ENCODE data around the gene CD96.
A peak's percentile ranks its signal among the peaks of the same experiment; 100 is the strongest.
"Not testable (repeated sequence)": the region's sequence is repeated elsewhere in the genome, so short reads cannot be mapped to it uniquely, and the experiment has no call there.

CD96 gene

DNA sequence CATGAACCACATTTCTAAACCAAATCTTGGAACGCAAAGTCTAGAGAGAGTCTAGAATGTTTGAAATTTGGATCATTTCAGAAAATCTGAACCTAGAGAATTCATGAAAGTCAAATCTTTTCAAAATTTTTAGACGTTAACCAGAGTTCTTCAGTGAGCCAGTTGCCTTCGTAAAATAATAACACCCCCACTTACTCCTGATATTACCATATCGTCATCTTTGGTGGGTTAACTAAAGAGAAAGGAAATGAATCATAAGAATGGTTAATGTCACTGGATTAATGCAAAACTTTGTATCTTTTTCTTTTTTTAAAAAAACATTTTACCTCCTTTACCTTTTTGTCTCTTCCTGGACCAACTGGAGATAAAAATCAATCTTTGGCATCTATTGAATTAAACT is 54.3 kb downstream of the CD96 start:
- no peak for DNase-seq

DNA sequence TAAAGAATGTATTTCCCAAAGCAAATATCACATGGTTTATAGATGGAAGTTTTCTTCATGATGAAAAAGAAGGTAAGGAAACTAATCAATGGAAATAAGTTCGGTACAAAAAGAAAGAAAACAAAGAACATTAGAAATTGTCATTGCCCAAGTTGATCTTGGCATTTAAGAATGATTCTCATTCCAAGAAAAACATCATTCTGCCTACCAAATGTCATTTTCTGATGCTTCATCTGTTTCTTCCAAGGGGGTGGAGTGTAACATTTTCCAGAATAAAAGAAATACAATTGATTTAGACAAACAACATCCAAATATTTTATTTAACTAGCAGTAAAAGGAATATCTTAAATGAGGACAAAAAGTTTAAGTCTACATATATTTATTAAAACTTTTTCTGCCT is 56.1 kb downstream of the CD96 start:
- no peak for DNase-seq

DNA sequence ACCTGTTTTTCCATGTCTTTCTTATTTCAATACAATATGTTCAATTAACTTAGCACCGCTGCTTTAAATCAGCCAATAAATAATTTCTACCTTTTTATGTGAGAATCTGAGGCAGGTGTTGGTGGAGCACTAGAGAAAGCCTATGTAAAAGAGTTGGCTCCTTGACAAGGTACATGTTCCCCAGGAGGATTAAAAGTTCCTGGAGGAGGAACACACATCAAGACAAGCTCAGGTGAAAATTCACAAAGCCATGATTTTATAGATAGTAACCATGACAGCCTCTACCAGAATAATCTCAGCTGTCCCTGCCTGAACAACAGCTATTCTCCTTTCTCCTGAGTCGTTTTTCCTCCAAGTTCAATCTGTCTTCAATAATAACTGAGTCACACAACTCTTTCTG is 56.6 kb downstream of the CD96 start:
- no peak for DNase-seq

DNA sequence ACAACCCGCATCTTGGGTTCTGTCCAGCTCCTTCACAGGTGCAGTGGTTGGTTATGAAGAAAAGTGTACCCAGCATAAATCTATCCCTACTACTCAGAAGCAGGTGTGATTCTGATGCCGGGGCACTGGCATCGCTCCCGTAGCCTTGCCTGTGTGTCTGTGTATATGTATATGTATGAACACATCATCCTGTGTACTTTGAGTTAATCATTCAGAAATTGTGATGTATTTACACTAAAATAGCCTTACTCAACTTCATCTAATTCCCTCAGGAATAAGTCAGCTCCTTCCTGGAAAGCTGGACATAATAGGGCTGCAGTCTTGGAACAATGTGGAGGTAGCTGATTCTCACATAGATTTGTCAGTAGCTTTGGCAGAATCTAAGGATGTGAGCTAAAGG is 59.8 kb downstream of the CD96 start:
- no peak for DNase-seq

DNA sequence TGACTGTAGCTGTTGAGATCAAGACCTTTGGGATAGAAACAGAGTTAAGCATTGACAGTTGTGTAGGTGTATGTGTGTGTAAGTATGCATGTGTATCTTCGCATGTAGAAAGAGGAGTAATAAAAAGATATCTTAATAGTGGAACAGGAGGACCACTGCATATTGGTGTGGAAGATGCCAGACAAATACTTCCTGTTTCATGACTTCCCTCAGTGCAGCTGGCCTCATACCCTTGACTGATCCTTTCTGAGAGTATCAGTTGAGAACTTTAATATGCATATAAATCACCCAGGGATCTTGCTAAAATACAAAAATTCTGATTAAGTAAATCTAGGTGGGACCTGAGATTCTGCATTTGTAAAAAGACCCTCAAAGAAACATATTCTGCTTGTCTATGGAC is 61.7 kb downstream of the CD96 start:
- no peak for DNase-seq

DNA sequence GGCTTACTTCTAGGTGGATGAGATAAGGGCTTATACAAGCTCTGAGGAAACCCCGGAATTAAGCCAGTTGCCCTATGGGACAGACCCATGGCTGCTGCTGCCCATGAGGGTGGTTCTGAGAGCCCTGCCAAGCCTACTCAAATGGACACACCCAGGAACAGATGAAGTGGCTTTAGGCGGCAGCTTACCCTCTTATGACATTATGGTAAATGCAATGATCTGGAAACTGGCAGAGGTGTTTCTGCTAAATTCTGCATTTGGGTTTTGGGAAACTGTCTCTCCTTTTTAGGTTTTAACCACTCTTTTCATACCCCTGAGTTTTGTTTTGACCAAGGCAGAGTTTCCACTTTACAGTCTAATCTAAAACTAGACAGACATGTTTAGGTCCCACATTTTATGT is 62.1 kb downstream of the CD96 start:
- no peak for DNase-seq

DNA sequence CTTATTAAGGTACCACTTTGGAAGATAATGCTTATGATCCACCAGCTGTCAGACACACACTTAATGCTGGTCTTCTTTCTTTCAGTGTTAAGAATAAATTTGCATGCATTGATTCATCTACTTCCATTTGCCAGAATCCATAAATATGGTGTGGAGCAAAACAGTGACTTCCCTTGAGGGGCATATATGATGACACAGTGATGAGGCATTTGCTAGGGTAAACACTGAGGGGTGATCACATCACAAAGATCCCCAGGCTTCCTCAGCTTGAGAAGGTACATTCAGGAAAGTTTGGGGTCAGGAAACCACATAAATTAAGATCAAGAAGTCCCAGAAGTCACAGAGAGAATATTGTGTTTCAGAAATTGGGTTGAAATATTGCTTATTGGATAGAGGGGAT is 63.0 kb downstream of the CD96 start:
- no peak for DNase-seq

DNA sequence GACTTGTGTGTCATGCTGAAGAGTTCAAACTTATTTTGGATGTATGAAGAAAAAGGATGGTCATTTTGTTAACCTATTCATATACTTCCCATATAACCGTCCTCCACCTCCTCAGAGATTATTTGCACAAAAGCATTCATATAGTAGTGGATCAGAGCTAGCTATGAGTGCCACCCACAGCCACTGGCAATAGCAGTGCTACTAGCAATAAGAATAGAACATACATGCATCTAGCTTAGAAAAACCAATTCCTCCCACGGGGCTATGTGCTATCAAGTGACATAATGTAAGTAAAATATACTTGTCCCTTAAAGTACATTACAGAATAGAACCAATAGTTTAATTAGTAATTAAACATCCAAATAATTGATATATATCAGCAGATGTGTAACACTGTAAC is 63.5 kb downstream of the CD96 start:
- no peak for DNase-seq

DNA sequence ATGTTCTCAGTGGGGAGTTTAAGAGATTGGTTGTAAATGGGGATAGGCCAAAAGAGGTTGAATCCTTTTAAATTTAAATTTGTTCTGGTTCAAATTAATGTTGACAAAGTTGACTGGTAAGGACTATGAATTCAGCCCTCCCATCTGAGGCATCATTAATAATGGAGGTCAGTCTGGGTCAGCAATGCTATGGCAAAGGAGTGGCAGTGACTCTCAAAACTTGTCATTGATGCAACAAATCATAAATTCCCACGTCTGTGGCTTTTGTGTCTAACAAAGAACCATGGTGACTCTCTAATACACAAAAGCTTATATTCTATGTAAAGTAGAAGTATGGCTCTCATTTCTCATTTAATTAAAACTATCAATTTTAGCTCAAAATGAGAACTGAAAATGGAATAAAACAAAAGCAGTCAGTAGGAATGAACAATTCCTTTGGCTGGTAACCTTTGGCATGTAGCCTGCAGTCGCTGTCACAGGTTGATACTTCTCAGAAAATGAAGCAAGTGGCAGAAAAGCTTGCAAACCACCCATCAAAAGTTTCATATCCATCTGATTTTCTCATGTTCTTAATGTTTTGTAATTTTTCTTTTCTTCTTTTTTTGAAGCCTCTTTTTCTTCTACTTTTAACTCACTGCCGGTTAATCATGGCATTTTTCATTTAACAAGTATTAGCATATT is 65.4 kb downstream of the CD96 start:
- DNase-seq = no peak

DNA sequence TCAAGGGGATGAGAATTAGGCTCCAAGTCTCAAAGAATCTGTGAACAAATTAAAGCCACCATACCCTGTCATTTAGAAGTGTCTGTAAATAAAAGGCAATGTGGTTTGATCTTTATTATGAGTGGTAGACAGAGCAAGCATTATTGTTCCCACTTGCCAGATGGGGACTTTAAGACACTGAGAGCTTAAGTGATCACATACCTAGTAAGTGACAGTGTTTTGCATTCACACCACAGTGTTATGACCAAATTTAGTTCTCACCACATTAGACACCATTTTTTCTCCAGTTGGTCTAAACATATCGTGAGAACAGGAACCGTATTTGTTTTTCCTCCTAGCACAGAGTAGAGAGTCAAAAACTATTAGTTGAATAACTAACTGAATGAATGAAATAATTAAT is 66.4 kb downstream of the CD96 start:
- no peak for DNase-seq

DNA sequence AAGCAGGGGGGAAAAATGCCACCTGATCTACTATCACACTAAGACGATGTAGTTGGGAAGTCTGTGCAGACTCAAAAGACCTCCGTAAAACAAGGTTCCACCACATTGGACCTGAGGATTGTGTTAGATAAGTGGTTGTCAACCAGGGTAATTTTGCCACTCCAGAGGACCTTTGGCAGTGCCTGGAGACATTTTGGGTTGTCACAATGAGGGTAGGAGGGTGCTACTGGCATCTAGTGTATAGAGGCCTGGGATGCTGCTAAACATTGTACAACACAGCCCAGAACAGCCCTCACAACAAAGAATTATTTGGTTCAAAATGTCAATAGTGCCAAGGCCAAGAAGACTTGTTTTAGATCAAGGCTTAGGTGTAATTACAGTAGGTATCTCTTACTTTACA is 67.7 kb downstream of the CD96 start:
- no peak for DNase-seq

DNA sequence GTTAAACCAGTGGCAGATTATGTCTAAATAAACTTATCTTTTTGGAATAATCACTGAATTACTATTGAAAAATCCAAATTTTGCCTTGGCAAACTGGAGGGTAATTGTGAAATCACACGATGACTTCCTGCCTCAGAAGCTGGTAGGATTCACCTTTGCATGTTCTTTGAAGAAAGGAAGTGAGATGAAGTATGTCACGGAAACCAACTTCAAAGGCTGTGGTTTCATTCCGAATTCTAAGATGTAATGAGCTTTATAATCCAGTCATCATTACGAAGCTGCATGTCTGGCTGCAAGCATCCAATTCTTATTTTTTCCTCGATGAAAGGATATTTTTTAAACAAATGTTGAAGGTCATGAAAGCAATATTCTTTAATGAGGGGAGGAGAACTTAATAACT is 68.2 kb downstream of the CD96 start:
- peak; percentile 50 for DNase-seq

DNA sequence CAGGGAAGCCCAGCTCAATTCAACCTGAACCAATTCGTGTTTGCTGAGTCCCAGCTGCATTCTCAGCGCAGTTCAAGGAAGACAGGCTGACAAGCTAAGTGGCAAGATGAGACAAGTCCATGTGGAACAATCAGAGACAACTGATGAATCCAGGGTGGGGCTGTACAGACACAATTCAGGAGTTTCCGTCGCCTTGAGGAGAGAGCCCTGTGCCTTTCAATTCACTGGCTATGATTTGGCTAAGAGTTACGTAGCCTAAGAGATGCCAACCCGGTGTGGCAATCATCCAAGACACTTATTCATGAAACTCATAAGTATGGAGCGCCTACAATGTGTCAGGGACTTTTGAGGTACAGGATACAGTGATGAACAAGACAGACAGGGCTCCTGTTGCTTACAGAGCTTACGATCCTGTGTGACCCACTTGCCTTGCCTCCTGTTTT is 68.6 kb downstream of the CD96 start:
- peak; percentile 33 for DNase-seq

DNA sequence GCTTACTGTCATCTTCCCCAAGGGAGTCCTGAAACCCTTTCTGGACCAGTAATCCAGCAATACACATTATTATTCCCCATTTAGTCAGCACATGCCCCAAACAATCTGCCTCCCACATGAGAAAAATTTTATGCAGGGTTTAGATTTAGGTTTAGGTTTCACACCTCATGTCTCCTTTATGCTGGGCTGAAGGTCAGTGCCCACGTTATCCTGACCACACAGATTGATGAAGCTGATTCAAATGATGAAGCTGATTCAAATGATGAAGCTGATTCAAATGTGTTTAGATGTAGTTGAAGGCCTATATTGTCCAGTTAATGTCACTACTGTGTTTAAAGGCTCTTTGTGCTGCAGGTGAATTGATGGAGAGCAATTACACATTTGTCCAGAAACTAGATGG is 71.3 kb downstream of the CD96 start:
- DNase-seq = no peak

DNA sequence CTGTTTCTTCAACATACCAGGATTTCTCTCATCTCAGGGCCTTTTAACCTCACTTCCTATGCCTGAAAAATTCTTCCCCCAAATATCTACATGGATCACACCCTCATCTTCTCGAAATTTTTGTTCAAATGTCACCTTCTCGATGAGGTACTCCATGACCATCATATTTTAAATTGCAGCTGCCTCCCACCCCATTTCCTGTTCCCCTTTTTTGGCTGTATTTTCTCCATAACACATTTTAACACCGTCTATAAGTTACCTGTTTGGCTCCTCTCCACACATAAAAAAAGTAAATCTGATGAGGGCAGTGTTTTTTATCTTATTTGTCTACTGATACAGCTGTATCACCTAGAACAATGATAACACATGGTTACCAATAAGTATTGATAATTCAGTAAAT is 73.9 kb downstream of the CD96 start:
- DNase-seq = no peak

DNA sequence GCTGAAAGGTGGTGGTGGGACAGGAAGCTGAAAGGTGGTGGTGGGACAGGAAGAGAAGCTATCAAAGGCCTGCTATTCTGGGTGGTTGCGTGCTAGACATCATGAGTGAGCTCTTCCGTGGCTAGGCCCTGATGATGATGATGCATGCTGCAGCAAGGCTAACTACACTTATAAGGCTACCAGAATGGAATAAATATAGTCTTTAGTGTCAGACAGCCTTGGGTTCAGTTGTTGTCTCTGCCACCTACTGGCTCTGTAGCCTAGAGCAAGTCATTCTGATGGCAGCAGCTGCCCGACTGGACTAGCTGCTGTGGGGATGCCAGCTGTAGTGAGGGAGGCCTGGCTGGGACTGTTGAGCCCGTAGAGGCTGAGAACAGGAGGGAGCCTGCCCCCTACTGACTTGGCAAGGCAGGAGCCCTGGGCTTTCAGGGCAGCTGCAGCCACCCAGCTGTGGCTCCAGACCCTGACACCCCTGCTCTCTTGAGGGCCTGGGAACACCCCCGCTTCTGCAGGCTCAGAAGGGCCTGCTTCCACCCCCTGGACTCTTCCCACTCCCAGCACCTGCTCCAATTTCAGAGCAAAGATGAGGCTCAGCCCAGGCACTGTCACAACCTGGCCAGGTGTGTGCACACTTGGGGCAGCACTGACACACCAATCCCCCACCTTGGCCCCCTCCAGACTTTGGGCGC is 74.6 kb downstream of the CD96 start:
- DNase-seq = peak; percentile 75

DNA sequence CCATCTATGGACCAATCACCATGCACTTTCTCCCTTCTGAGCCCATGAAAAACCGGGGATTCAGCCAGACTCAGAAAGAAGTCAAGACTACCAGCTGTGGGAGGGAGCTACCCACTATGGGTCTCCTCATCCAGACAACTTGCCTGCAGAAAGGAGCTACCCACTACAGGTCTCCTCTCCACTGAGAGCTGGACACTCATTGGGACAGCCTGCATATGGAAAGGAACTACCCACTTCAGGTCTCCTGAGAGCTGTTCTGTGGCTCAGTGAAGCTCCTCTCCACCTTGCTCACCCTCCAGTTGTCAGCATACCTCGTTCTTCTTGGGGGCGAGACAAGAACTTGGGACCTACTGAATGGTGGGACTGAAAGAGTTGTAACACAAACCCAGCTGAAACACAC is 75.4 kb downstream of the CD96 start:
- no peak for DNase-seq

DNA sequence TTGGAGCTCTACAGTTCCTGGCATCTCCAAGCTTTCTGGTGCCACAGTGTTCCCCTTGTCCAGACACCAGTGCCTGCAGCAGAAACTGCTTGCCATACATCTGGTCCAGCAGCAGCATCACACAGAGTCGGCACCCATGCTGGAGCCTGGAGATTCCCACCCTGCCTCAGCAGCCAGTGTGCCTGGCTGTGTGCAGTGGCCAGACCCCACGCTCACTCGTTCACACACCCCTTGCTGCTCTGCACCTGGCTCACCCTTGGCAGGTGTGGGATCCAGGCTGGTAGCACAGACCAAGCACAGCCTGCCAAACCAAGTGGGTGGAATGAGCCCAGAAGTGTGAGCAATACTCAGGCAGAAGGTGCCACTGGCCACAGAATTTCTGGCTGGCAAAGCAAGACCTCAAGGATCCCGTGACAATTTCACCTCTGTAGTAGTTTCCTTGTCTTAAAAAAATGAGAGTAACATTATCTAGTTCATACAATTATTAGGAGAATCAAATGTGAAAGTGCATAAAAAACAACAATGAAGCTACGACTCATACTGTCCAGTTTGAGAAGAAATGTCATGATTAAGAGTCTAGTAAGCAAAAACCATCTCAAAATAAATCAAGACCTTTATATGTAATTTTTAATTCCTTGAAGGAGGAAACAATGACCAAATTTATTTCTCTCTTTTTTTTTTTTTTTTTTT is 76.1 kb downstream of the CD96 start:
- DNase-seq = no peak

DNA sequence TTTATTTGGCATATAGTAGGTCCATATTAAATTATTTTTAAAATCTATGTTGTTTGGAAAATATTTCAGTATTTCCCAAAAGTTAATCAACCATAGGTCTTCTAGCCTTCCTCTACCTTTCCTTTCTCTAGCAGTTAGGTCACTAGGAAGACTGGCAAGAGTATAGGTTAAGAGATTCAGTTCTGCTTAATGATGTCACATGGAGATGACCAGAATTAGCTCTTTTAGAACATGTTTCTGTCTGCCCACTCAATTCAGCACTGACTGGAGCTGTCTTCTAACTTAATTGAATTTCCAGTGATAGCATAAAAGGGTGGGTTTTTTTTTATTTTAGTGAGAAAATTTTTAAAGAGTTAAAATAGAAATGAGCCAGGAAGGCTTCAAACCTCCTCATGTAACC is 76.9 kb downstream of the CD96 start:
- no peak for DNase-seq

DNA sequence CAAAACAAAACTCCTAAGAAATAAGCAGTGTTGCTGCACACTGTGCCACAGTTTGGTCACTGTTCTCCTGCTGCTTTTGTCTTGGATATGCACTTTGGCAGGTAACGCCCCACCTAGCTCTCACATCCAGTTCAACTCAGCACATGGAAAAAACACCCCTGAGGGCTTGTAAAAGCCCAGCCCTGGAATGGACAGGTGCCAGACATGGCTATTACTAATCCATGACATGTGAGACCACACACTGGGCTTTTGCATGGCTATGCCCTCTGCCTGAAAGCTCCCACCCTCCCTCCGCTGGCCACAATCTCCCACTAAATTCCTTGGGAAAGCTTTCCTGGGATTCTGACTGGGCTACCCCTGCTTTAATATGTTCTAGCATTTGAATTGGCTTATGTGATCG is 77.8 kb downstream of the CD96 start:
- no peak for DNase-seq

DNA sequence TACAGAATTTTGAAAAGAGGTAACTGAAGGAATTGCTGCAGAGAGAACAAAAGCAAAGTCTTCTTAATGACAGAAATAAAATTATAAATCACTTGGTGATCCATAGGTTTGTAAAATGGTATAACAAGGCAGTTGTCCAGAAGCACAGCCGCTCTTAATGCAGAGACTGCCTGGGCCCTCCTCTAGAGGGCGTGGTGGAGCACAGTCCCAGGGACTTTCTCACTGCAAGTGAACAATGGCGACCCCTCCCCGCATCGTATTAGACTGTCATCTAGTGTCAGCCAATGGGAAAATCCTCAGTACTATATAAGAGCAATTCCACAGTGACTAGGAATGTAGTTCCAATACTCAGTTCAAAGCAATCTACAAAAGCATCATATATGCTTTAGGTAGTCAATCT is 79.5 kb downstream of the CD96 start:
- peak; percentile 48 for DNase-seq

DNA sequence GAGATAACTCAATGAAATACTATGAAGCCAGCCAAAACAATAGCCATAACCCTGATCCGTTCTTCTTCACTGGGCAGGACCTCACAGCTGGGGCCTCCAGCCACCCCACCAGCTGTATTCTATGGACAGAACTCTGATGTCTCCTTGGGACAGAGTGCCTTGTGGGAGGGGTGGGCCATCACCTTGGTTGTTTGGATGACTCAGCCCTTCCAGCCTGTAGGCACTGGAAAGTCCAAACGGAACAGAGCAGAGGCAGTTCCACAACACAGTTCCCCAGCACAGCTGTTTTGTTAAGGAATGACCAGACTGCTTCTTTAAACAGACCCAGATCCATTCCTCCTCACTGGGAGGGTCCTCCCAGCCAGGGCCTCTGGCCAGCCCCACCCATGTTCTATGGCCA is 85.1 kb downstream of the CD96 start:
- DNase-seq = no peak

DNA sequence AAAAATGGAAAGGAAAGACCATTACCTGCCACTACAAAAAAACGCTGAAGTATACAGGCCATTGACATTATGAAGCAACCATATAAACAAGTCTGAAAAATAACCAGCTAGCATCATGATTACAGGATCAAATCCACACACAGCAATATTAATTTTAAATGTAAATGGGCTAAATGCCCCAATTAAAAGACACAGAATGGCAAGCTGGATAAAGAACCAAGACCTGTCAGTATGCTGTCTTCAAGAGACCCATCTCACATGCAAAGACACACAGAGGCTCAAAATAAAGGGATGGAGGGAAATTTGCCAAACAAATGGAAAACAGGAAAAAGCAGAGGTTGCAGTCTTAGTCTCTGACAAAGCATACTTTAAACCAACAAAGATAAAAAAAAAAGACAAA is 87.0 kb downstream of the CD96 start:
- not testable (repeated sequence) for DNase-seq

DNA sequence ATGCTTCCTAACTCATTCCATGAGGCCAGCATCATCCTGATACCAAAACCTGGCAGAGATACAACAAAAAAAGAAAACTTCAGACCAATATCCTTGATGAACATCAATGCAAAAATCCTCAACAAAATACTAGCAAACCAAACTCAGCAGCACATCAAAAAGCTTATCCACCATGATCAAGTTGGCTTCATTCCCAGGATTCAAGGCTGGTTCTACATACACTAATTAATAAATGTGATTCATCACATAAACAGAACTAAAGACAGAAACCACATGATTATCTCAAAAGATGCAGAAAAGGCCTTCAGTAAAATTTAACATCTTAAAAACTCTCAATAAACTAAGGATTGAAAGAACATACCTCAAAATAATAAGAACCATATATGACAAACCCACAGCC is 88.6 kb downstream of the CD96 start:
- not testable (repeated sequence) for DNase-seq
